D721Med (cell line): ENCODE results near the gene GRIK4.

Experiments used
- DNase-seq: peaks from one replicate; pipeline ENCODE4 v3.0.0; 2011; ENCODE audit warnings: low spot score; ENCODE audit not compliant: insufficient read length
- FAIRE-seq: peaks from 2 replicates; lab custom pipeline; 2011; peaks lifted over from hg19 to GRCh38; lab: Jason Lieb, UNC
- TF ChIP-seq, protein P1 (sequence below): IDR thresholded peaks from 2 replicates; pipeline ENCODE4 v1.5.1; 2012; ENCODE audit warnings: mild to moderate bottlenecking, control low read depth; ENCODE audit not compliant: insufficient read depth; ENCODE audit errors: missing control alignments

The GRIK4 gene

DNA sequence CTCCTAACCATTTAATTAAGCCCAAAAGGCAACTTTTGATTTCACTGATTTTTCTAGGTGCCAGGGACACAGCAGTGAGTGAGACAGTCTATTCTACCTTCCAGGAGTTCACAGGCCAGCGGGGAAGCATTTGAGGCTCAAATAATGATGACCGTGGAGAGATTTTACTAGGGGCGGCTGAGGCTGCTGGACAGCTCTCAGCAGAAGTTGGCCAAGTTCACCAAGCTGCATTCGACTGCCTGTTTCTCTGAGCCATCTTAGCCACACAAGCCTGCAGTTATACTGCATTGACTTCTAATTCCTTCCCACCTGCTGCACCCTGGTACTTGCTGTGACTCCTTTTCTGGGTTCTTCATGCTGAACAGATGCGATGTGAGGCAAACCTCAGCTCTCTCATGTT, 343.4 kb downstream of the GRIK4 start:
- DNase-seq (no peak), FAIRE-seq (no peak)
- TF ChIP-seq, protein P1, sequence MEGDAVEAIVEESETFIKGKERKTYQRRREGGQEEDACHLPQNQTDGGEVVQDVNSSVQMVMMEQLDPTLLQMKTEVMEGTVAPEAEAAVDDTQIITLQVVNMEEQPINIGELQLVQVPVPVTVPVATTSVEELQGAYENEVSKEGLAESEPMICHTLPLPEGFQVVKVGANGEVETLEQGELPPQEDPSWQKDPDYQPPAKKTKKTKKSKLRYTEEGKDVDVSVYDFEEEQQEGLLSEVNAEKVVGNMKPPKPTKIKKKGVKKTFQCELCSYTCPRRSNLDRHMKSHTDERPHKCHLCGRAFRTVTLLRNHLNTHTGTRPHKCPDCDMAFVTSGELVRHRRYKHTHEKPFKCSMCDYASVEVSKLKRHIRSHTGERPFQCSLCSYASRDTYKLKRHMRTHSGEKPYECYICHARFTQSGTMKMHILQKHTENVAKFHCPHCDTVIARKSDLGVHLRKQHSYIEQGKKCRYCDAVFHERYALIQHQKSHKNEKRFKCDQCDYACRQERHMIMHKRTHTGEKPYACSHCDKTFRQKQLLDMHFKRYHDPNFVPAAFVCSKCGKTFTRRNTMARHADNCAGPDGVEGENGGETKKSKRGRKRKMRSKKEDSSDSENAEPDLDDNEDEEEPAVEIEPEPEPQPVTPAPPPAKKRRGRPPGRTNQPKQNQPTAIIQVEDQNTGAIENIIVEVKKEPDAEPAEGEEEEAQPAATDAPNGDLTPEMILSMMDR: no peak

DNA sequence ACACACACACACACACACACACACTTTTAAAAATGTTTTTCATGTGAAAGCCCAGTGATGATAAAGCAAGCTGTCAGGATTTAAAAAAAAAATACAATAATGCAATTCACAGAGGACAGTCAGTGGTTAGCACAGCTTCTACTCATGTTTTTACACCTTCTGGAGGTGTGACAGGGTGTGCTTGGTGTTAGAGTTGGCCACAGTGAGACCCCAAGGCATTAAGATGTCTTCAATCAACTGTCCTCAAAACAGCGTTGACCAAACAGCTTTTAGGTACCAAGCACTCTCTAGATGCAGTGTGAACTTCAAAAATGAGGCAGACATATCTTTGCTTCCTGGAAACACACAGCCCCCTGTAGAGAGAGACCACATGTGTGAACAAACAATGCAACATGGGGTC, 346.0 kb downstream of the GRIK4 start:
- TF ChIP-seq, protein P1: no peak
- DNase-seq (no peak), FAIRE-seq (no peak)

DNA sequence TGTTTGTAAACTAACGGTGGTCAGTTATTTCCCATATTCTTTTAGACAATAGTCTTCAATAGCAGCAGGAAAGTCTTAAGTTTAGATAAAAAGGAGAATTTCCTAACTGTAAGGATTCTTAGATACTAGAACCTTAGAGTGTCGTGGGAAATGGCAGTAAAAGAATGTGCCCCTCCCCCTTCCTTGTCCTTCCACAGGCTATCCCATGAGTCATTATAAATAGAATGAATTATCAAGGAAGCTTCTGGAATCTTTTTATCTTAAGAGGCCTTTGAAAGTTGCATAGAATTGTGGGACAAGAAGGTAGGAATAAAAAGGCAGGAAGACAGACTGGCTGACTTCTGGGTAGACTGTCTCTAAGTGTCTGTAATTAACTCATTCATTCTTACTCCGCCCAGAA, 347.2 kb downstream of the GRIK4 start:
- FAIRE-seq (no peak), DNase-seq (no peak)

DNA sequence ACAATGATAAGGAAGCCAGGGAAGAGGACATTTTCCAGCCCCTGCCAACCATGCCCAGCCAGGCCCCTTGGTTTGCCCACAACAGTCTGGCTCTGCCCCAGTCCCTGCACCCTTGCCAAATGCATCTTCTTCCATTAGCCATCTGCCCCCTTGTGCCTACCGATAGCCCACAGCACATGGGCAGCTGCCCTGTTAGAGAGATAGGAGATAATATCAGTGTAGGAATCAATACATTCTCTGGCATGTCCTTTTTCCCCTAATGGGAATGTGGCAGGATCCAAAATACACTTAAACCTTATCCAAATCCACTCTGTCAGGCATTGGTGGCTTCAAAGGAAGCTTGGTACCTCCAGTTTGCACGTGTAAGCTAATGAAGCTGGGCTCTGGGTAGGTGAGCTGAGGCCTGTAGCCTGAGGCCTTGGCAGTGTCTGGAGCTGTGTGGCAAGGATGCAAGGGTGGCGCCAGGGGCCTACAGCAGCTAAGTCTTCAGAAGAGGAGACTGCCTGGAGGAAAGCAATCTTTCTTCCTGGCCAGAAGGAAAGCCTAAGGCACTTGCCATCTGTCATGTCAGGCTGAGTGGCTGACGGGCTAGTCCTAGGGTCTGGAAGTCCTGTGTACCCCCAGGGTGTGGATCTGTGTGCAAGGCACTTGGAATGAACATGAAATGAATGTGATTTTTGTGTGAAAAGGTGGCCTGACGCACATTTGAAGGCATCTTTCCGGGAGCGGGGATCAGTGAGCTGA, 348.2 kb downstream of the GRIK4 start:
- FAIRE-seq (no peak), DNase-seq (no peak)
- TF ChIP-seq, protein P1: no peak

More for the DNA sequence above, 347.2 kb downstream of the GRIK4 start:
- TF ChIP-seq, protein P1: no peak

DNA sequence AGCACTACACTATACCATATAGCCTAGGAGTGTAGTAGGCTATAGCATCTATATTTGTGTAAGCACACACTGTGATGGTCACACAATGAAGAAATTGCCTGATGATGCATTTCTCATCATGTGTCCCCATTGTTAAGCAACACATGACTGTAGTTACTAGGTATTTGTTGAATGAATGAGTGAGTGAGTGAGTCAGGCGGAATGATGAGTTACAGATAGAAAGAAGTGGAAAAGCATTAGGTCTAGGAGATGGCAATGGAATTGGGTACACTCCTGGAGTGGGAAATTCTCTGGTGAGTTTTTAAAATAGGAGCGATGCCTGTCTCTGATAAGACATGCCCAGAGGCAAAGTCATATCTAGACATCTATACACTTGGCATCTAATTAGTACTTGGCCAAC, 351.8 kb downstream of the GRIK4 start:
- TF ChIP-seq, protein P1: no peak
- no peak for FAIRE-seq
- no peak for DNase-seq

DNA sequence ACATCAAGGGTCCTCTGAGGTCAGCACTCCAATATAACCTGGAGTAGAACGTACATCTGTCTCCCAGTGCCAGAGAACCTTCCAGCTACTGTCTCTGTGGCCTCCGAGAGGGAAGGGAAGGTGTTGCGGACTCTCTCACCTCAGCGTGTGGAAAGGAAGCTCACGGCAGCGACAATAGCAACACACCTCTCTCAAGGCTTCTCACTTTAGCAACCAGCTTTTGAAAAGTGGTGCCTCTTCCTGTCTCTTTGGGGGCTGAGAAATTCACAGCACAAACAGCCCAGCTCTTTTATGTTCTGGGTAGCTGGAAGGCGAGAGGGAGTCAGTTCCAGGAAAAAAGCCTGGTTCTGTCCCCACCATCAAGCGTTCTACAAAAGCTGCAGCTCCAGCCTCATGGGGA, 355.5 kb downstream of the GRIK4 start:
- no peak for DNase-seq
- no peak for FAIRE-seq
- TF ChIP-seq, protein P1: no peak

DNA sequence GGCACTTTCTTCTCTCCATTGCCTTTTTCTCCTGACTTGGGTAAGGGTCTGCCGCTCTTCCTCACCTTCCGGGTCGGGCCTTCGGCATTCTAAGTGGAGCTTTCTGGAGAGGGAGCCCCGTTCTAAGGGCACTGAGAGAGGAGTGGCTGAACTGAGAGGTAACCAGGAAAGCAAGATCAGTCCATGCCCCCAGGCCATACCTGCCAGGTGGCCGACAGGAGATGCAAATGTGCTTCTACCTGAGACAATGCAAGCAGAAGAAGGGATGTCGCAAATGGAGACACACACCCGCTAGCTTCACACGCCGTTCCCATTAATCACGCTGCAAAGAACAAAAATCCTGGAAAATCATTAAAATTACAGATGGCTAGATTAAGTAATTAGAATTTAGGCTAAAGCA, 356.0 kb downstream of the GRIK4 start:
- no peak for DNase-seq
- TF ChIP-seq, protein P1: no peak
- FAIRE-seq: no peak
